ENCODE measurements around the gene HDAC2.
"Not testable (repeated sequence)": the region's sequence is repeated elsewhere in the genome, so short reads cannot be mapped to it uniquely, and the experiment has no call there.

Gene HDAC2

DNA sequence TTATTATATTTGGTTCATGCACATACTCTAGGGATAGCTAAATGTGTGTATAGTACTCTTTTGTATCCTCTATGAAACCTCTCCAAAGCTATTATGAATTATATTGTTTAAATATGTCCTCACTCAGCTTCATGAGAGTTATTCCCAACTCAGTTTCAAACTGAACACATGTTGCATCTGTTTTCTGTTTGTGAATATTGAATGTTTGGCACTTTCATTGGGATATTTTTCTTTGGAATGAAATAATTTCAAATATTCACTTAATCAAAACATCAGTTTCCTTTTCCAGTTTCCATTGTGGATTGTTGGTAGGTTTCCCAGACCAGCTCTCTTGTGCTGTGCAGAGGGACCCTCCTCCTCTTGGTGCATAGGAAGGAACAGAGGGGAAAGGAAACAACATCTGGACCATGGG lies 46.6 kb downstream of the HDAC2 start:
- Histone ChIP-seq H3K9ac (no peak overlapping the region), H3K27ac (no peak overlapping the region), H3K4me1 (ENCODE audit: low read depth, poor library complexity, severe bottlenecking) (no peaks in the 10 kb centered on the region), H4K20me1 (ENCODE audit: insufficient read depth) (no peaks in the 10 kb centered on the region), H3K4me2 (no peak overlapping the region), H3K79me2 (ENCODE audit: insufficient read depth, low read depth) (no peaks in the 10 kb centered on the region), H3K36me3 (ENCODE audit: insufficient read depth) (no peaks in the 10 kb centered on the region), H3K27me3 (ENCODE audit: insufficient read depth, low read depth) (no peaks in the 10 kb centered on the region), H3K4me3 (IDR thresholded peaks at IDR 0.05; ENCODE audit: insufficient read depth, low read depth, low read length) (no peak overlapping the region), H2AFZ (ENCODE audit: low read depth) (no peak overlapping the region)
- TF ChIP-seq, protein P1, sequence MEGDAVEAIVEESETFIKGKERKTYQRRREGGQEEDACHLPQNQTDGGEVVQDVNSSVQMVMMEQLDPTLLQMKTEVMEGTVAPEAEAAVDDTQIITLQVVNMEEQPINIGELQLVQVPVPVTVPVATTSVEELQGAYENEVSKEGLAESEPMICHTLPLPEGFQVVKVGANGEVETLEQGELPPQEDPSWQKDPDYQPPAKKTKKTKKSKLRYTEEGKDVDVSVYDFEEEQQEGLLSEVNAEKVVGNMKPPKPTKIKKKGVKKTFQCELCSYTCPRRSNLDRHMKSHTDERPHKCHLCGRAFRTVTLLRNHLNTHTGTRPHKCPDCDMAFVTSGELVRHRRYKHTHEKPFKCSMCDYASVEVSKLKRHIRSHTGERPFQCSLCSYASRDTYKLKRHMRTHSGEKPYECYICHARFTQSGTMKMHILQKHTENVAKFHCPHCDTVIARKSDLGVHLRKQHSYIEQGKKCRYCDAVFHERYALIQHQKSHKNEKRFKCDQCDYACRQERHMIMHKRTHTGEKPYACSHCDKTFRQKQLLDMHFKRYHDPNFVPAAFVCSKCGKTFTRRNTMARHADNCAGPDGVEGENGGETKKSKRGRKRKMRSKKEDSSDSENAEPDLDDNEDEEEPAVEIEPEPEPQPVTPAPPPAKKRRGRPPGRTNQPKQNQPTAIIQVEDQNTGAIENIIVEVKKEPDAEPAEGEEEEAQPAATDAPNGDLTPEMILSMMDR (conservative IDR thresholded peaks at IDR 0.05; ENCODE audit: low read depth, low read length), result no peak

DNA sequence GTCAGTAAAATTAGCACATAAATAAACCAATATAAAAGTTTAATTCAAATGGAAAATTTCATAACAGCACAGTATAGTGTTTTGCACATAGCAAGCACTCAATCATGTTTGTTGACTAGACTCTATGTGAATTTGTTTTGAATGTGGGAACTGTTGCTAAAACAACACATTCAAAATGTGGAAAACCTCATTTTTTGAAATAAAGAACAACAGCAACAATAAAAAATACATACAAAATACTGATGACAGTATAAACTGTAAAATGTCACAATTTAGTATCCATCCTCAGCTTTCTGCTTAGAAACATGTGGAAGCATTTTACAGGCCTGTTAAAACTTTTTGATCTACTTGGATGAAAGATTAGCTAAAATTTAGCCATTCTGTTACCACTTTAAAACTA lies 47.4 kb downstream of the HDAC2 start:
- Histone ChIP-seq H3K36me3 (ENCODE audit: insufficient read depth) (no peaks in the 10 kb centered on the region), H3K4me1 (ENCODE audit: low read depth, poor library complexity, severe bottlenecking) (no peaks in the 10 kb centered on the region), H3K27me3 (ENCODE audit: insufficient read depth, low read depth) (no peaks in the 10 kb centered on the region), H3K27ac (no peak overlapping the region), H3K79me2 (ENCODE audit: insufficient read depth, low read depth) (no peaks in the 10 kb centered on the region), H3K9ac (no peak overlapping the region), H3K4me2 (no peak overlapping the region), H3K4me3 (IDR thresholded peaks at IDR 0.05; ENCODE audit: insufficient read depth, low read depth, low read length) (no peak overlapping the region), H2AFZ (ENCODE audit: low read depth) (no peak overlapping the region), H4K20me1 (ENCODE audit: insufficient read depth) (no peaks in the 10 kb centered on the region)
- TF ChIP-seq, protein P1 (conservative IDR thresholded peaks at IDR 0.05; ENCODE audit: low read depth, low read length), result no peak

DNA sequence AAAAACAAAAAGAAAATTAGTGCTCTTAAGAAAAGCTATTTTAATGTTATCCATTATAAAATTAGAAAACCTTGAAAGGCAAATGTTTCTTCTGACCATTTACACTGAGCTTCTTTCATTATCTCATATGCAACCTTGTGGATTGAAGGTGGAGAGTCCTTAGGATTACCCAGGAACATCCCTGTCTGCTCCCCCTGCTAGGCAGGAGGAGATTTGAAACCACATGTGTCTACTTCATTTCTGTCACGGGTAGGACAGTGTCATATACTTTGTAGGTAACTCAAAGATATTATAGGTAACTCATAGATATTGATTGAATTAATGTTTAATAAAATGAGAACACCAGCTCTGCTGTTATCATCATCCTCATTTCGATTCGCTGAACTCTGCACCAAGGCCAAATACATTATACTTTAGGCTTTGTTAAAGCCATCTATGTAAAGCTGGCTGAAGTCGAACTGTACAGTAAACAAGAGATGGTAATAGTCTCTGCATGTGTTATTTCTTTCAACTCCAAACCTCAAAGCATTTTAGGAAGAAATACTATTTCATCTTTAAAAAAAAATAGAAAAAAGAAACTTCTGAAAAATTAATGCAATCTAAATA lies 49.5 kb downstream of the HDAC2 start:
- Histone ChIP-seq H3K27me3 (ENCODE audit: insufficient read depth, low read depth) (no peaks in the 10 kb centered on the region), H3K4me1 (ENCODE audit: low read depth, poor library complexity, severe bottlenecking) (no peaks in the 10 kb centered on the region), H3K4me2 (no peak overlapping the region), H4K20me1 (ENCODE audit: insufficient read depth) (no peaks in the 10 kb centered on the region), H3K9ac (no peak overlapping the region), H3K79me2 (ENCODE audit: insufficient read depth, low read depth) (no peaks in the 10 kb centered on the region), H3K27ac (no peak overlapping the region), H2AFZ (ENCODE audit: low read depth) (no peak overlapping the region), H3K36me3 (ENCODE audit: insufficient read depth) (no peaks in the 10 kb centered on the region), H3K4me3 (IDR thresholded peaks at IDR 0.05; ENCODE audit: insufficient read depth, low read depth, low read length) (no peak overlapping the region)
- TF ChIP-seq, protein P1 (conservative IDR thresholded peaks at IDR 0.05; ENCODE audit: low read depth, low read length), result no peak

DNA sequence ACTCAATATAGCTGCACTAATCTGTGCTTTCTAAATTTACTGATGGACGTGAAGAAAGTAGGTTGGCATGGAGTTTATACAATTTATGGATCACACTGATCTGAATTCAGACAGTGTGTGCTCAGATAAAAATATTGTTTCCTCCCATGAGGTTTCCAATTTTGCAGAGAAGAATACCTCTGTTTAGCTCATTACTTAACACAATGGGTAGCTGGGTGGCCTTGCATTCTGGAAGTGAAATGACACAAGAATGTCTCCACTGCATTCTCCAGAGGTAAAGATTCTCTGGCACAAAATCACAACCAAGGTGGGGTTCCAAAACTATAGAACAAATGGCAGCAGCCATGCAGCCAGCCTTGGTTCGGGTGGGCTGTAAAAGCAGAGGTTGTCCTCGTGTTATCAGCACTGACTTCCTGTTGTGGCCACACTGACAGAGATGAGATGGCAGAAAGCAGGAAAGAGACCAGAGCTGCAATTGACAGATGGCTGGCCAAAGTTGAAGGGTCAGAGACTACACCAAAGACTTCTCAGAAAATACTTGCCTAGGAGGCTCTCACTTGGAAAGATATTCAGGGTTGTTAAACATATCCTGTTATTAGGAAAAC lies 50.2 kb downstream of the HDAC2 start:
- H3K4me2 ChIP-seq, result no peak overlapping the region
- no peak overlapping the region for H3K27ac ChIP-seq
- no peaks in the 10 kb centered on the region for H3K36me3 ChIP-seq (ENCODE audit: insufficient read depth)
- TF ChIP-seq, protein P1 (conservative IDR thresholded peaks at IDR 0.05; ENCODE audit: low read depth, low read length), result no peak
- H3K4me1 ChIP-seq (ENCODE audit: low read depth, poor library complexity, severe bottlenecking), result no peaks in the 10 kb centered on the region
- no peak overlapping the region for H2AFZ ChIP-seq (ENCODE audit: low read depth)
- no peaks in the 10 kb centered on the region for H4K20me1 ChIP-seq (ENCODE audit: insufficient read depth)
- no peaks in the 10 kb centered on the region for H3K27me3 ChIP-seq (ENCODE audit: insufficient read depth, low read depth)
- H3K9ac ChIP-seq, result no peak overlapping the region
- no peaks in the 10 kb centered on the region for H3K79me2 ChIP-seq (ENCODE audit: insufficient read depth, low read depth)
- no peak overlapping the region for H3K4me3 ChIP-seq (IDR thresholded peaks at IDR 0.05; ENCODE audit: insufficient read depth, low read depth, low read length)

DNA sequence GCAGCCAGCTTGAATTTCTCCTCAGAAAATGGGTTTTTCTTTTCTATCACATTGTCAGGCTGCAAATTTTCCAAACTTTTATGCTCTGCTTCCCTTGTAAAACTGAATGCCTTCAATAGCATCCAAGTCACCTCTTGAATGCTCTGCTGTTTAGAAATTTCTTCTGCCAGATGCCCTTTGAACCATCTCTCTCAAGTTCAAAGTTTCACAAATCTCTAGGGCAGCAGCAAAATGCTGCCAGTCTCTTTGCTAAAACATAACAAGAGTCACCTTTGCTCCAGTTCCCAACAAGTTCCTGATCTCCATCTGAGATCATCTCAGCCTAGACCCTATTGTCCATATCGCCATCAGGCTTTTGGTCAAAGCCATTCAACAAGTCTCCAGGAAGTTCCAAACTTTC lies 60.7 kb downstream of the HDAC2 start:
- not testable (repeated sequence) for H3K36me3 ChIP-seq (ENCODE audit: insufficient read depth); H3K79me2 ChIP-seq (ENCODE audit: insufficient read depth, low read depth)

More for the DNA sequence above, 60.7 kb downstream of the HDAC2 start:
- not testable (repeated sequence) for H3K27me3 ChIP-seq (ENCODE audit: insufficient read depth, low read depth); H4K20me1 ChIP-seq (ENCODE audit: insufficient read depth); H3K4me3 ChIP-seq (IDR thresholded peaks at IDR 0.05; ENCODE audit: insufficient read depth, low read depth, low read length); H2AFZ ChIP-seq (ENCODE audit: low read depth); H3K4me1 ChIP-seq (ENCODE audit: low read depth, poor library complexity, severe bottlenecking); H3K4me2 ChIP-seq; H3K27ac ChIP-seq; H3K9ac ChIP-seq
